ENCODE measurements around the gene GPR63.
"Not testable (repeated sequence)": the region's sequence is repeated elsewhere in the genome, so short reads cannot be mapped to it uniquely, and the experiment has no call there.

Gene GPR63

GRCh38 chr6:96837081-96837971 lies at the start of gene GPR63:
Gene GPR63 (minus strand): TSS chr6:96837477. CDS start chr6:96799731, 37,746 bp downstream.
- DNase-seq (ENCODE audit: low spot score) (peak; percentile 80), FAIRE-seq (no peak)

GRCh38 chr6:96886519-96886918 lies 49.2 kb upstream of the GPR63 start:
- DNase-seq (ENCODE audit: low spot score) (no peak), FAIRE-seq (no peak)

GRCh38 chr6:96885187-96885631 lies 47.9 kb upstream of the GPR63 start:
- not testable (repeated sequence) for FAIRE-seq

GRCh38 chr6:96878143-96878542 lies 40.9 kb upstream of the GPR63 start:
- FAIRE-seq (no peak), DNase-seq (ENCODE audit: low spot score) (no peak)

More at GRCh38 chr6:96885187-96885631, 47.9 kb upstream of the GPR63 start:
- DNase-seq (ENCODE audit: low spot score) = not testable (repeated sequence)

- no peak for FAIRE-seq
- no peak for DNase-seq (ENCODE audit: low spot score)
Observed at GRCh38 chr6:96876886-96877545, 39.7 kb upstream of the GPR63 start.

GRCh38 chr6:96872976-96873375 lies 35.7 kb upstream of the GPR63 start:
- no peak for FAIRE-seq
- DNase-seq (ENCODE audit: low spot score) = no peak

- no peak for DNase-seq (ENCODE audit: low spot score)
- FAIRE-seq = no peak
Observed at GRCh38 chr6:96865055-96865405, 27.8 kb upstream of the GPR63 start.

GRCh38 chr6:96864216-96865054 lies 27.2 kb upstream of the GPR63 start:
- FAIRE-seq (no peak), DNase-seq (ENCODE audit: low spot score) (no peak)

- FAIRE-seq (no peak), DNase-seq (ENCODE audit: low spot score) (no peak)
Observed at GRCh38 chr6:96862560-96862959, 25.3 kb upstream of the GPR63 start.

- FAIRE-seq = no peak
Observed at GRCh38 chr6:96861588-96861987, 24.3 kb upstream of the GPR63 start.

GRCh38 chr6:96856856-96857255 lies 19.6 kb upstream of the GPR63 start:
- no peak for DNase-seq (ENCODE audit: low spot score)
- FAIRE-seq = no peak

More at GRCh38 chr6:96861588-96861987, 24.3 kb upstream of the GPR63 start:
- DNase-seq (ENCODE audit: low spot score) = no peak

- FAIRE-seq = no peak
- DNase-seq (ENCODE audit: low spot score) = no peak
Observed at GRCh38 chr6:96853083-96853482, 15.8 kb upstream of the GPR63 start.

- DNase-seq (ENCODE audit: low spot score) (no peak), FAIRE-seq (no peak)
Observed at GRCh38 chr6:96852605-96853004, 15.3 kb upstream of the GPR63 start.

- DNase-seq (ENCODE audit: low spot score) (no peak), FAIRE-seq (no peak)
Observed at GRCh38 chr6:96851858-96852257, 14.6 kb upstream of the GPR63 start.

- DNase-seq (ENCODE audit: low spot score) = no peak
- no peak for FAIRE-seq
Observed at GRCh38 chr6:96849615-96850014, 12.3 kb upstream of the GPR63 start.

- FAIRE-seq (no peak), DNase-seq (ENCODE audit: low spot score) (no peak)
Observed at GRCh38 chr6:96844530-96844929, 7.3 kb upstream of the GPR63 start.

GRCh38 chr6:96841345-96841744 lies 4.1 kb upstream of the GPR63 start:
- DNase-seq (ENCODE audit: low spot score) = no peak
- FAIRE-seq = no peak

- no peak for FAIRE-seq
- DNase-seq (ENCODE audit: low spot score) = no peak
Observed at GRCh38 chr6:96836631-96837080, 621 bp downstream of the GPR63 start.

- DNase-seq (ENCODE audit: low spot score) (no peak), FAIRE-seq (no peak)
Observed at GRCh38 chr6:96834070-96834469, 3.2 kb downstream of the GPR63 start.

- FAIRE-seq (no peak), DNase-seq (ENCODE audit: low spot score) (no peak)
Observed at GRCh38 chr6:96832780-96833179, 4.5 kb downstream of the GPR63 start.

- DNase-seq (ENCODE audit: low spot score) = no peak
- FAIRE-seq = no peak
Observed at GRCh38 chr6:96826865-96827264, 10.4 kb downstream of the GPR63 start.

- DNase-seq (ENCODE audit: low spot score) = no peak
- no peak for FAIRE-seq
Observed at GRCh38 chr6:96823743-96824142, 13.5 kb downstream of the GPR63 start.

All from urothelium cell line (cell line).